Right lobe of liver (tissue), 4 donors: ENCODE data around the gene GIMAP4.

Source experiments
- POLR2A ChIP-seq: fragments of 450-650 bp; IDR thresholded peaks from one replicate; pipeline ENCODE4 v1.6.1; 2017; ENCODE audit warnings: antibody characterized with exemption, mild to moderate bottlenecking
- TF ChIP-seq, protein P1 (sequence below), 4 donors: fragments of 200-600 bp in 3 of 4; fragments of 450-650 bp in 1 of 4; IDR thresholded peaks; one replicate each; pipeline versions ENCODE4 v1.5.1 to v1.8.0; 2016 to 2022; ENCODE audit warnings: antibody characterized with exemption in 4 of 4, mild to moderate bottlenecking in 2 of 4
- donor health status: DM: no; HTN: no; CAD: no.
- donor health status: DM: no; HTN: no; CAD: no.
- donor health status: DM: no; HTN: yes; CAD: no.

DNA sequence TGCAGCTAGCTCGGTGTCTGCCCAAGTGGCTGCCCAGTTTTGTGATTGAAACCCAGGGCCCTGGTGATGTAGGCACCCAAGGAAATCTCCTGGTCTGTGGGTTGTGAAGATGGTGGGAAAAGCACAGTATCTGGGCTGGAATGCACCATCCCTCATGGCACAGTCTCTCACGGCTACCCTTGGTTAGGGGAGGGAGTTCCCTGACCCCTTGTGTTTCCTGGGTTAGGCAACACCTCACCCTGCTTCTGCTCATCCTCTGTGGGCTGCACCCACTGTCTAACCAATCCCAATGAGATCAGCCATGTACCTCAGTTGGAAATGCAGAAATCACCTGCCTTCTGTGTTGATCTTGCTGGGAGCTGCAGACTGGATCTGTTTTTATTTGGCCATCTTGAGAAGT lies 27.6 kb downstream of the GIMAP4 start:
- TF ChIP-seq, protein P1, sequence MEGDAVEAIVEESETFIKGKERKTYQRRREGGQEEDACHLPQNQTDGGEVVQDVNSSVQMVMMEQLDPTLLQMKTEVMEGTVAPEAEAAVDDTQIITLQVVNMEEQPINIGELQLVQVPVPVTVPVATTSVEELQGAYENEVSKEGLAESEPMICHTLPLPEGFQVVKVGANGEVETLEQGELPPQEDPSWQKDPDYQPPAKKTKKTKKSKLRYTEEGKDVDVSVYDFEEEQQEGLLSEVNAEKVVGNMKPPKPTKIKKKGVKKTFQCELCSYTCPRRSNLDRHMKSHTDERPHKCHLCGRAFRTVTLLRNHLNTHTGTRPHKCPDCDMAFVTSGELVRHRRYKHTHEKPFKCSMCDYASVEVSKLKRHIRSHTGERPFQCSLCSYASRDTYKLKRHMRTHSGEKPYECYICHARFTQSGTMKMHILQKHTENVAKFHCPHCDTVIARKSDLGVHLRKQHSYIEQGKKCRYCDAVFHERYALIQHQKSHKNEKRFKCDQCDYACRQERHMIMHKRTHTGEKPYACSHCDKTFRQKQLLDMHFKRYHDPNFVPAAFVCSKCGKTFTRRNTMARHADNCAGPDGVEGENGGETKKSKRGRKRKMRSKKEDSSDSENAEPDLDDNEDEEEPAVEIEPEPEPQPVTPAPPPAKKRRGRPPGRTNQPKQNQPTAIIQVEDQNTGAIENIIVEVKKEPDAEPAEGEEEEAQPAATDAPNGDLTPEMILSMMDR (IDR thresholded peaks at IDR 0.05): no peak
- TF ChIP-seq POLR2A: no peak
